A549 (cell line): ENCODE data around the gene CNIH2. TPM values are rescaled to one million over a fixed set of nuclear protein-coding genes. Genes with fewer than 3 reads are reported as not detected.

ENCODE experiments used
- ATAC-seq, 2 experiments: fragments of 200-7000 bp in 1 of 2; fragments of >200 bp in 1 of 2; cut with Nextera tagmentation in 1 of 2; cut with Tn5 transposase in 1 of 2; 3 replicates each; pipeline versions ENCODE4 v1.8.0 to v1.9.1; 2018 to 2020; ENCODE audit warnings: mild to moderate bottlenecking in 1 of 2, moderate library complexity in 1 of 2
- CTCF ChIA-PET: fragments of 300-600 bp; sonication (Branson Sonifier 250); formaldehyde crosslinking; extraction: SDS; loops from one replicate; lab custom pipeline; 2021; ENCODE audit warnings: antibody characterized with exemption, inconsistent platforms; lab: Yijun Ruan, JAX
- POLR2A ChIA-PET: fragments of 350-600 bp; formaldehyde crosslinking; extraction: SDS; loops from one replicate; lab custom pipeline; 2021; ENCODE audit warnings: antibody characterized with exemption, inconsistent platforms; lab: Yijun Ruan, JAX
- DNase-seq, 2 experiments: peaks; one replicate each; pipeline versions ENCODE4 v3.0.0 to v3.0.0-alpha.2; 2011 to 2016; ENCODE audit warnings: low read depth in 1 of 2, low spot score in 1 of 2
- FAIRE-seq: peaks from 2 replicates; lab custom pipeline; 2011; peaks lifted over from hg19 to GRCh38; lab: Jason Lieb, UNC
- H3K27ac ChIP-seq, 2 experiments: fragments of >200 bp; sonication (Bioruptor Twin); formaldehyde crosslinking; 3 replicates each; pipeline ENCODE4 v1.5.1; 2016 to 2017
- H3K4me1 ChIP-seq: fragments of >200 bp; sonication (Bioruptor Twin); formaldehyde crosslinking; 3 replicates; pipeline ENCODE4 v1.6.1; 2016
- H3K4me2 ChIP-seq: fragments of >200 bp; sonication (Bioruptor Twin); formaldehyde crosslinking; 3 replicates; pipeline ENCODE4 v1.6.1; 2016
- H3K4me3 ChIP-seq: fragments of >200 bp; sonication (Bioruptor Twin); formaldehyde crosslinking; 3 replicates; pipeline ENCODE4 v1.5.1; 2016
- H3K9me3 ChIP-seq: fragments of >200 bp; sonication (Bioruptor Twin); formaldehyde crosslinking; 3 replicates; pipeline ENCODE4 v1.6.1; 2016
- CBX2 ChIP-seq: fragments of 200-600 bp; sonication (generic); IDR thresholded peaks from 2 replicates; pipeline ENCODE4 v1.6.1; 2016; ENCODE audit warnings: low read depth, mild to moderate bottlenecking, borderline replicate concordance
- EP300 ChIP-seq, 2 experiments: fragments of >200 bp; sonication (Bioruptor Twin); formaldehyde crosslinking; IDR thresholded peaks; 2 replicates in 1 of 2; 3 replicates in 1 of 2; pipeline ENCODE4 v1.6.1; 2016 to 2017
- FOSB ChIP-seq: fragments of 250-450 bp; sonication (Bioruptor Pico); IDR thresholded peaks from 2 replicates; pipeline ENCODE4 v1.5.0; 2020; ENCODE audit warnings: mild to moderate bottlenecking, moderate library complexity
- FOSL2 ChIP-seq, 2 experiments: fragments of 450-650 bp in 1 of 2; fragments of >200 bp in 1 of 2; sonication (Bioruptor Twin) in 1 of 2; formaldehyde crosslinking; IDR thresholded peaks; 2 replicates each; pipeline versions ENCODE4 v1.5.0 to v1.6.1; 2016 to 2020; ENCODE audit warnings: mild to moderate bottlenecking in 1 of 2, moderate library complexity in 1 of 2
- HEYL ChIP-seq: fragments of 250-450 bp; sonication (Bioruptor Pico); IDR thresholded peaks from 2 replicates; pipeline ENCODE4 v1.8.0; 2021; ENCODE audit warnings: mild to moderate bottlenecking, moderate library complexity
- HOXA7 ChIP-seq: fragments of 250-450 bp; sonication (Bioruptor Pico); IDR thresholded peaks from 2 replicates; pipeline ENCODE4 v1.5.0; 2020; ENCODE audit warnings: mild to moderate bottlenecking, moderate library complexity
- HOXB13 ChIP-seq: fragments of 250-450 bp; sonication (Bioruptor Pico); IDR thresholded peaks from 2 replicates; pipeline ENCODE4 v1.5.0; 2020; ENCODE audit warnings: low read depth, mild to moderate bottlenecking, moderate library complexity
- JUNB ChIP-seq: fragments of >200 bp; sonication (Bioruptor Twin); formaldehyde crosslinking; IDR thresholded peaks from 2 replicates; pipeline ENCODE4 v1.6.1; 2016
- KDM1A ChIP-seq: fragments of 200-600 bp; sonication (generic); IDR thresholded peaks from 2 replicates; pipeline ENCODE4 v1.6.1; 2016; ENCODE audit warnings: low read depth, mild to moderate bottlenecking
- KDM5A ChIP-seq: fragments of 200-600 bp; sonication (generic); IDR thresholded peaks from 2 replicates; pipeline ENCODE4 v1.6.1; 2016; ENCODE audit warnings: antibody characterized with exemption, mild to moderate bottlenecking
- MAFK ChIP-seq: fragments of 450-650 bp; IDR thresholded peaks from 2 replicates; pipeline ENCODE4 v1.6.1; 2014; ENCODE audit not compliant: partially characterized antibody
- MYC ChIP-seq: IDR thresholded peaks from 2 replicates; pipeline ENCODE4 v1.6.1; 2012; ENCODE audit warnings: mild to moderate bottlenecking, inconsistent platforms, low read length, improper control_type of control experiment, borderline replicate concordance
- PHF8 ChIP-seq: fragments of 200-600 bp; sonication (generic); IDR thresholded peaks from 2 replicates; pipeline ENCODE4 v1.6.1; 2016; ENCODE audit warnings: low read depth, mild to moderate bottlenecking, antibody characterized with exemption, moderate library complexity, borderline replicate concordance
- POLR2A ChIP-seq: IDR thresholded peaks from 2 replicates; pipeline ENCODE4 v1.6.1; 2012; ENCODE audit warnings: mild to moderate bottlenecking, low read length
- RAD21 ChIP-seq, 2 experiments: fragments of >200 bp in 1 of 2; sonication (Bioruptor Twin) in 1 of 2; formaldehyde crosslinking in 1 of 2; IDR thresholded peaks in 1 of 2; conservative IDR thresholded peaks in 1 of 2; 2 replicates in 1 of 2; 3 replicates in 1 of 2; pipeline ENCODE4 v1.6.1; 2012 to 2018; ENCODE audit warnings: inconsistent platforms in 1 of 2
- ZC3H11A ChIP-seq: fragments of 450-650 bp; IDR thresholded peaks from 2 replicates; pipeline ENCODE4 v1.6.1; 2014; ENCODE audit warnings: antibody characterized with exemption, mild to moderate bottlenecking
- ZSCAN20 ChIP-seq: fragments of 250-450 bp; sonication (Bioruptor Pico); IDR thresholded peaks from 2 replicates; pipeline ENCODE4 v1.8.0; 2022; ENCODE audit warnings: mild to moderate bottlenecking, moderate library complexity
- WGBS: methylation state at CpG from one replicate; pipeline ENCODE4 v1.1.6; 2017; ENCODE audit errors: missing lambda C conversion rate; 5-methylcytosine and 5-hydroxymethylcytosine counted together
- polyA plus RNA-seq, 4 experiments: library from polyadenylated mRNA; depleted of rRNA in 3 of 4; stranded (reverse); fragments of >200 nt; fragmentation: RNase III in 1 of 4; extraction: RNeasy Plus Mini Kit Qiagen cat#74134 plus additional on column Dnase treatment in 1 of 4; gene quantifications; 2 replicates in 3 of 4; 3 replicates in 1 of 4; pipeline ENCODE4 v1.2.3, GENCODE V29; 2011 to 2017
- TF ChIP-seq, protein P1 (sequence below): fragments of 250-450 bp; sonication (Bioruptor Pico); IDR thresholded peaks from 2 replicates; pipeline ENCODE4 v1.5.0; 2020; ENCODE audit warnings: low read depth, mild to moderate bottlenecking, moderate library complexity
- TF ChIP-seq, protein P2 (sequence below): IDR thresholded peaks from 2 replicates; pipeline ENCODE4 v1.6.1; 2012; ENCODE audit warnings: low read depth, borderline replicate concordance
- TF ChIP-seq, protein P3 (sequence below): fragments of >200 bp; sonication (Bioruptor Twin); formaldehyde crosslinking; IDR thresholded peaks from 3 replicates; pipeline ENCODE4 v1.6.1; 2016
- TF ChIP-seq, protein P4 (sequence below): IDR thresholded peaks from 2 replicates; pipeline ENCODE4 v1.6.1; 2012
- TF ChIP-seq, protein P5 (sequence below): IDR thresholded peaks from 2 replicates; pipeline ENCODE4 v1.6.1; 2012

The CNIH2 gene
- polyA plus RNA-seq, 2 of the 4 experiments (the other 2 are of a cell fraction): 0.98 to 1.1 TPM

DNA sequence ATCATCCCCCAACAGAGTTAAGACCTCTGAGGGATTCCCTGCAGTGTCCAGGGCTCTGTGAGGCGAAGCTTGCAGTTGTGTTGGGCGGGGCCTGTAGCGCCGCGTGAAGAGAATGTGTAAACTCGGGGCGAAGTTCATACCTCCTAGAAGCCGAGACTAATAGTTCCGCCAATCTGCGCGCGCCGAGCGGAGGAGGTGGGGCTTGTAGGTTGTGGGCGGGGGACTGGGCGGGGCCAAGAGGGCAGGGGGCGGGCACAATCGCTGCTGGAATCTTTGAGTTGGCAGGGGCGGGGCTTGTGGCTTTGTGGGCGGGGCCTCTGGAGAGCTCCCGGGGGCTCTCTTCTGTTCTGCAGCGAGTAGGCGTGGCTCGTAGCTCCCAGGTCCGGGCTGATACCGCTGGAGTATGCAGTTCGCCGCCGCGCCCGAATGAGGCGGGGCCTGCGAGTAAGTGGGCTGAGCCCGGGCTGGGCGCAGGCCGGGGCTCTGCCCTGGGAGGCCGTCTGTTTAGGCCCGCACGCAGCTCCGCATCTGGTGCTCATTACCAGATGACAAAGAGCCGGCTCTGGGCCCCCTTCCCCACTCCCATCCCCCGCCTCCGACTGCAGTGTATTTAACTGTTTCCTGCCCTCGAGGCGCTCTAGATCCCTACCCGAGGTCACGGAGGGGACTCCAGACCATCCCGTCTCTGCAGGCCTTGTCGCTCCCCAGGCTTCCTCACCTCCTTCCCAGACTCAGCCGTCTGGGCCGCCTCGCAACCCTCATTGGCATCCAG lies 34.8 kb downstream of the CNIH2 start:
- peaks cover 17% of the 10 kb centered on the region for H3K4me1 ChIP-seq
- FAIRE-seq (no peak), ATAC-seq (peak; percentile 75 to 93)
- no peak for TF ChIP-seq RAD21 (conservative IDR thresholded peaks at IDR 0.05 in 1 of 2, IDR thresholded peaks at IDR 0.05 in 1 of 2)
- TF ChIP-seq POLR2A: peak; percentile 41
- TF ChIP-seq, protein P1, sequence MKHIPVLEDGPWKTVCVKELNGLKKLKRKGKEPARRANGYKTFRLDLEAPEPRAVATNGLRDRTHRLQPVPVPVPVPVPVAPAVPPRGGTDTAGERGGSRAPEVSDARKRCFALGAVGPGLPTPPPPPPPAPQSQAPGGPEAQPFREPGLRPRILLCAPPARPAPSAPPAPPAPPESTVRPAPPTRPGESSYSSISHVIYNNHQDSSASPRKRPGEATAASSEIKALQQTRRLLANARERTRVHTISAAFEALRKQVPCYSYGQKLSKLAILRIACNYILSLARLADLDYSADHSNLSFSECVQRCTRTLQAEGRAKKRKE (CRISPR knock-in tag): no peak
- peak; percentile 24; the same call in 1 of the 2 replicates for TF ChIP-seq PHF8
- TF ChIP-seq, protein P2, sequence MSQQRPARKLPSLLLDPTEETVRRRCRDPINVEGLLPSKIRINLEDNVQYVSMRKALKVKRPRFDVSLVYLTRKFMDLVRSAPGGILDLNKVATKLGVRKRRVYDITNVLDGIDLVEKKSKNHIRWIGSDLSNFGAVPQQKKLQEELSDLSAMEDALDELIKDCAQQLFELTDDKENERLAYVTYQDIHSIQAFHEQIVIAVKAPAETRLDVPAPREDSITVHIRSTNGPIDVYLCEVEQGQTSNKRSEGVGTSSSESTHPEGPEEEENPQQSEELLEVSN: 0 out of 2 replicates have a peak, but pooled peaks have one; percentile 44
- TF ChIP-seq, all 56 proteins: peak for 3
- peak overlapping the region; percentile 79 for H3K4me2 ChIP-seq
- DNase-seq: peak; percentile 94 to 98
- POLR2A ChIA-PET: interaction anchor here (0.5 to 3.0 kb wide), 18 partner anchors 9 to 391 kb away, joined by 3 to 42 read pairs (median 4); partner anchors contain the start of genes BRMS1, DPP3, MRPL11 and RIN1
- peak overlapping the region; percentile 42 for H3K4me3 ChIP-seq
- WGBS: 8% methylated on average over 42 of the region's 52 CpGs
- H3K9me3 ChIP-seq: no peaks in the 10 kb centered on the region
- CTCF ChIA-PET: interaction anchor here (0.5 to 12.2 kb wide), 20 partner anchors 9 to 298 kb away, joined by 3 to 247 read pairs (median 12); partner anchors contain the start of genes B4GAT1, BRMS1, RIN1 and TMEM151A
- H3K27ac ChIP-seq: peak overlapping the region; percentile 72 to 88

DNA sequence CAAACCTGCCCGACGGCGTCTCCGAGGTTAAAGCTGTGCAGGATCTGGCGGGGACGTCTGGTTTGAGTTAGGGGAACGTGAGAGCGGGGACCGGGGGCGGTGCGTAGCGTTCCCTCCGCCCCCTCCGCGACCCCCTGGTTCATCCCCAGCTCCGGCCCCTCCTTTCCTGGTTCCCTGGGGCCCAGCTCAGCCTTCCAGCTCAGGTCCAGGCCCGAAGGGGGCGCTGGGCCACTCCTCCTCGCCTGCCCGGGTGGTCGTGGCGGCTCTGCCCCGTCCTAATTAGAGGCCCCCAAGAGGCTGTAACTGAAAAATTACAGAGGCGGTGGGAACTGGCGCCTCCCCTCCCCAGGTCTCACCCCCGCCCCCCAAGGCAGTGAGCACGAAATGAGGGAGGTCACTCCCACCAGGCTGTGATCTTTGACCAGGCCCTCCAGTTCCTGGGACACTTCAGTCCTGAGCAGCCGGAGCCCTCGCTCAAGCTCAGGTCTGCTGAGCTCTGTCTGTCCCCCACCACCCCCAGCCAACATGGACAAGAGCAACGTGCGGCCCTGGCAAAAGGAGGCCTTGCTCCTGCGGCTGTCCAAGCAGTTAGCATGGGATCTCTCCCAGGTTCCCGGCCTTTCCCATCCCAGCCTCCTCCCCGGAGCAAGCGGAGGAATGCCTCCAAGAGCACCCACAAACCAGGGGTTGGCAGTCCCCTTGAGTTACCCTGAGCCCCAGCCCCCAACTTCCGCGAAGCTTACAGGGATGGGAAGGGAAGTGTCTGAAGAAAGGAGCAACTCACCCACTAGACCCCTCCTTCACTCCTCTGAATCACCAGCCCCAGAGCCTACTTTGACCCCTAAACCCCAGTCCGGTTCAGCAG lies 35.6 kb downstream of the CNIH2 start:
- Histone ChIP-seq H3K4me1 (peaks cover 26% of the 10 kb centered on the region), H3K4me2 (peak overlapping the region; percentile 79), H3K4me3 (peak overlapping the region; percentile 42), H3K27ac (peak overlapping the region; percentile 72 to 87), H3K9me3 (no peaks in the 10 kb centered on the region)
- WGBS: 76% methylated on average over 29 of the region's 38 CpGs
- DNase-seq (no peak), ATAC-seq (no peak), FAIRE-seq (no peak)
- POLR2A ChIA-PET: interaction anchor here (0.8 to 3.0 kb wide), 12 partner anchors 8 to 167 kb away, joined by 3 to 42 read pairs (median 4); partner anchors contain the start of genes BRMS1, DPP3, MRPL11 and RIN1
- CTCF ChIA-PET: interaction anchor here (0.7 to 12.2 kb wide), 14 partner anchors 8 to 96 kb away, joined by 3 to 247 read pairs (median 32); partner anchors contain the start of genes B4GAT1, BRMS1, RIN1 and TMEM151A
- TF ChIP-seq, protein P3, sequence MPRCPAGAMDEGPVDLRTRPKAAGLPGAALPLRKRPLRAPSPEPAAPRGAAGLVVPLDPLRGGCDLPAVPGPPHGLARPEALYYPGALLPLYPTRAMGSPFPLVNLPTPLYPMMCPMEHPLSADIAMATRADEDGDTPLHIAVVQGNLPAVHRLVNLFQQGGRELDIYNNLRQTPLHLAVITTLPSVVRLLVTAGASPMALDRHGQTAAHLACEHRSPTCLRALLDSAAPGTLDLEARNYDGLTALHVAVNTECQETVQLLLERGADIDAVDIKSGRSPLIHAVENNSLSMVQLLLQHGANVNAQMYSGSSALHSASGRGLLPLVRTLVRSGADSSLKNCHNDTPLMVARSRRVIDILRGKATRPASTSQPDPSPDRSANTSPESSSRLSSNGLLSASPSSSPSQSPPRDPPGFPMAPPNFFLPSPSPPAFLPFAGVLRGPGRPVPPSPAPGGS: no peak
- no peak for TF ChIP-seq FOSB (CRISPR knock-in tag)
- no peak for TF ChIP-seq PHF8
- TF ChIP-seq MAFK: no peak
- no peak for TF ChIP-seq HOXB13
- TF ChIP-seq ZC3H11A: no peak
- TF ChIP-seq KDM5A: no peak
- no peak for TF ChIP-seq CBX2
- TF ChIP-seq KDM1A: no peak
- no peak for TF ChIP-seq EP300 (IDR thresholded peaks at IDR 0.05)
- TF ChIP-seq HOXA7 (CRISPR knock-in tag): no peak
- TF ChIP-seq MYC: no peak
- no peak for TF ChIP-seq JUNB
- TF ChIP-seq FOSL2 (IDR thresholded peaks at IDR 0.05): no peak
- no peak for TF ChIP-seq FOSL2 (CRISPR knock-in tag; IDR thresholded peaks at IDR 0.05)
- TF ChIP-seq ZSCAN20: no peak
- no peak for TF ChIP-seq HEYL (CRISPR knock-in tag)
- TF ChIP-seq, protein P4, sequence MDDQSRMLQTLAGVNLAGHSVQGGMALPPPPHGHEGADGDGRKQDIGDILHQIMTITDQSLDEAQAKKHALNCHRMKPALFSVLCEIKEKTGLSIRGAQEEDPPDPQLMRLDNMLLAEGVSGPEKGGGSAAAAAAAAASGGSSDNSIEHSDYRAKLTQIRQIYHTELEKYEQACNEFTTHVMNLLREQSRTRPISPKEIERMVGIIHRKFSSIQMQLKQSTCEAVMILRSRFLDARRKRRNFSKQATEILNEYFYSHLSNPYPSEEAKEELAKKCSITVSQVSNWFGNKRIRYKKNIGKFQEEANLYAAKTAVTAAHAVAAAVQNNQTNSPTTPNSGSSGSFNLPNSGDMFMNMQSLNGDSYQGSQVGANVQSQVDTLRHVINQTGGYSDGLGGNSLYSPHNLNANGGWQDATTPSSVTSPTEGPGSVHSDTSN: no peak
- TF ChIP-seq, protein P1 (CRISPR knock-in tag): no peak
- TF ChIP-seq, protein P5, sequence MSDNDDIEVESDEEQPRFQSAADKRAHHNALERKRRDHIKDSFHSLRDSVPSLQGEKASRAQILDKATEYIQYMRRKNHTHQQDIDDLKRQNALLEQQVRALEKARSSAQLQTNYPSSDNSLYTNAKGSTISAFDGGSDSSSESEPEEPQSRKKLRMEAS: no peak
